ENCODE data around the gene IGFBP5.

Gene IGFBP5

GRCh38 chr2:216649574-216649973 is 45.8 kb downstream of the IGFBP5 start:
- DNase-seq (ENCODE audit: low spot score), result no peak
- TF ChIP-seq CTCF (IDR thresholded peaks at IDR 0.05; ENCODE audit: extremely low read depth, insufficient read depth, missing control alignments), result no peak
- in situ Hi-C loops (cut with MboI; ENCODE audit: low pct_unique_long_range_greater_than_20kb, low sequenced_read_pairs, unreplicated experiment), result no loop called here

GRCh38 chr2:216648105-216648504 is 47.2 kb downstream of the IGFBP5 start:
- in situ Hi-C loops (cut with MboI; ENCODE audit: low pct_unique_long_range_greater_than_20kb, low sequenced_read_pairs, unreplicated experiment), result no loop called here
- TF ChIP-seq CTCF (IDR thresholded peaks at IDR 0.05; ENCODE audit: extremely low read depth, insufficient read depth, missing control alignments), result no peak
- no peak for DNase-seq (ENCODE audit: low spot score)

GRCh38 chr2:216646116-216646515 is 49.2 kb downstream of the IGFBP5 start:
- DNase-seq (ENCODE audit: low spot score), result no peak
- in situ Hi-C loops (cut with MboI; ENCODE audit: low pct_unique_long_range_greater_than_20kb, low sequenced_read_pairs, unreplicated experiment), result no loop called here

GRCh38 chr2:216645636-216645950 is 49.8 kb downstream of the IGFBP5 start:
- in situ Hi-C loops (cut with MboI; ENCODE audit: low pct_unique_long_range_greater_than_20kb, low sequenced_read_pairs, unreplicated experiment), result no loop called here

More at GRCh38 chr2:216646116-216646515, 49.2 kb downstream of the IGFBP5 start:
- no peak for TF ChIP-seq CTCF (IDR thresholded peaks at IDR 0.05; ENCODE audit: extremely low read depth, insufficient read depth, missing control alignments)

DNA sequence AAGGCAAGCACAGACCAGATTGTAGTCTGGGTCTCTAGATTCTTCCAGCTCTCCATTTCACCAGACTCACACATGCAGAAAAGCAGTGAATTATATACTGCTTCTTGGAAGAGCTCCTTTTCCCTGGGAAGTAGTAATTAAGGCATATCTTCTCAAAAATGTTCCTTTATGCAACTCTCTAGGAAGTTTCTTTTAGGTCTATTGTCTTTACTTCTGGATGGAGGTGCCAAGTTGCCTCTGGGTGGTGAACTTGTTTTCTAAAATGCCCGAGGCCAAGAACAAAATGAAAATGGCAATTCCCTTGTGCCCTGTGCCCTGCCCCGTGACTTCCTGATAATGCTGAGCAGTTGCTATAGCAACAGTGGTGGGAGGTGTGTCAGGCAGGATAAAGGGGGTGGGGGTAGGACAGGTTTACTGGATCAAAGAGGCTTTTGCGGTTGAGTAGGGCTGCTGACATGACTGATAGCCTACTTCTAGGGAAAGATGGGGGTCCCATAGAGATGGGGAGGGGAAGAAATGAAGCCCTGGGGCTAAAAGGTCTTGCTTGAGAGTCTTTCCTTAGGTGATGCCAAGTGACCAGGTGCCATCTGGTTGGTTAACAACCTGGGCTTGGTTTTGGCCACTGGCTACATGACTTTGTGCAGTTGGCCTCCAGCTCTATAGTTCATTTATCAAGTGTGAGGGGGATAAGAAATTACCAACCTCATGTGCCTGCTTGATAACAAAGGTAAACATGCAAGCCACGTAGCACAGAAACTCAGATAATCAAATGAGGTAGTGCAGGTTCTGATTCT is 50.3 kb downstream of the IGFBP5 start:
- no peak for DNase-seq (ENCODE audit: low spot score)
- in situ Hi-C loops (cut with MboI; ENCODE audit: low pct_unique_long_range_greater_than_20kb, low sequenced_read_pairs, unreplicated experiment), result no loop called here
- no peak for TF ChIP-seq CTCF (IDR thresholded peaks at IDR 0.05; ENCODE audit: extremely low read depth, insufficient read depth, missing control alignments)

More at GRCh38 chr2:216645636-216645950, 49.8 kb downstream of the IGFBP5 start:
- DNase-seq (ENCODE audit: low spot score), result no peak
- no peak for TF ChIP-seq CTCF (IDR thresholded peaks at IDR 0.05; ENCODE audit: extremely low read depth, insufficient read depth, missing control alignments)

DNA sequence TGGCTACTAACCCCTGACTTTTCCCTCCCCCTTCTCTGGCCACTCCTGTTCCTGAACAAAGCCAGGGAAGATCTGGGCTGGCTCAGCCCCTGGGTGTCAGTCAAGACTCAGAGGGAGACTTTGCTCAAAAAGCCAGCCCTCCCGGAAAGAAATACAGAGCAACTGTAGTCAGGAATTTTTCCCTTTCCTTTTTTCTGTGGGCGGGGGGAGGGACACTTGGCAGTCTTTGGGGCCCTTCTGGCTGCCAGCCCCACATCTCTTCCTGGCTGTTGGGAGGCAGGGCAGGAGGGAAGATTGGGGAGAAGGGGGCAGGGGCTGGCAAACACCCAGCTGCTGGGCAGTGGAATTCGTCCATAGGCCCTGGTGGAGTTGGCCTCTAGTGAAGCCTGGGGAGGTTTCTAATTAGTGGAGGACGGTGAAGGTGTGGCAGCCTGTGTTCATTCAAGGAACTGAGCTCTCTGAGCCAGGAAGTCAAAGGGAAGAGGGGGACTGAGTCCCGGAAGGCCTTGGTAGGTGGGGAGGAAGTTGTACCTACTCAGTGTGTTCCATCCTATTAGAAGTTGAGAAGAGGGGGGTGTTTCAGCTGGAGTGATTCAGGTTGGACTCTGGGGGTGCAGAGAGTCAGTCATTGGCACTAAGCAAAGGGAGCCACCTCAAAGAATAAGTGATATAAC is 51.2 kb downstream of the IGFBP5 start:
- no peak for DNase-seq (ENCODE audit: low spot score)
- in situ Hi-C loops (cut with MboI; ENCODE audit: low pct_unique_long_range_greater_than_20kb, low sequenced_read_pairs, unreplicated experiment), result no loop called here
- no peak for TF ChIP-seq CTCF (IDR thresholded peaks at IDR 0.05; ENCODE audit: extremely low read depth, insufficient read depth, missing control alignments)

All from GM13977 (cell line).